Endothelial cell of umbilical vein (primary cell): ENCODE results near the gene POLR2C. TPM values are rescaled to one million over a fixed set of nuclear protein-coding genes. Genes with fewer than 3 reads are reported as not detected.

Experiments
- BruUV-seq: library from RNA; stranded (reverse); fragments of 400-500 nt; replicated peaks from 2 replicates; lab custom pipeline; 2021; lab: Mats Ljungman, UMichigan
- CTCF ChIA-PET: fragments of 300-600, 350-600 bp; sonication (Branson Sonifier 250); formaldehyde crosslinking; loops from one replicate; lab custom pipeline; 2021; ENCODE audit warnings: antibody characterized with exemption, inconsistent platforms; lab: Charles Lee
- POLR2A ChIA-PET: fragments of 300-600, 350-600 bp; sonication (Branson Sonifier 250); formaldehyde crosslinking; loops from one replicate; lab custom pipeline; 2021; ENCODE audit warnings: antibody characterized with exemption, inconsistent platforms; lab: Charles Lee
- DNase-seq: peaks from one replicate; pipeline ENCODE4 v3.0.0-alpha.2; 2011; ENCODE audit warnings: low read depth, low spot score
- FAIRE-seq: peaks from 2 replicates; lab custom pipeline; 2011; peaks lifted over from hg19 to GRCh38; lab: Jason Lieb, UNC
- H2AFZ ChIP-seq: 2 replicates; pipeline ENCODE4 v1.6.0; 2012; ENCODE audit warnings: low read depth, low read length, control low read depth, inconsistent platforms
- H3K27ac ChIP-seq: 2 replicates; pipeline ENCODE4 v1.5.1; 2011; ENCODE audit warnings: low read depth, mild to moderate bottlenecking, control low read depth, low read length, moderate library complexity; ENCODE audit not compliant: insufficient read depth
- H3K27me3 ChIP-seq, 2 experiments: 2 replicates each; pipeline versions ENCODE4 v1.6.0 to v1.6.1; 2011; ENCODE audit warnings: low read length in 2 of 2, mixed read lengths in 1 of 2; ENCODE audit not compliant: control insufficient read depth in 2 of 2, insufficient read depth in 2 of 2
- H3K36me3 ChIP-seq, 2 experiments: 2 replicates in 1 of 2; 3 replicates in 1 of 2; pipeline ENCODE4 v1.5.1; 2011; ENCODE audit warnings: low read length in 2 of 2, mild to moderate bottlenecking in 1 of 2, moderate library complexity in 1 of 2; ENCODE audit not compliant: control insufficient read depth in 2 of 2, insufficient read depth in 2 of 2; ENCODE audit errors: extremely low read depth in 1 of 2
- H3K4me1 ChIP-seq: 3 replicates; pipeline ENCODE4 v1.5.1; 2011; ENCODE audit warnings: mild to moderate bottlenecking, low read length; ENCODE audit not compliant: control insufficient read depth, insufficient read depth; ENCODE audit errors: extremely low read depth
- H3K4me2 ChIP-seq: 2 replicates; pipeline ENCODE4 v1.6.1; 2011; ENCODE audit warnings: low read length, control low read depth, mixed read lengths; ENCODE audit not compliant: insufficient read depth
- H3K4me3 ChIP-seq, 3 experiments: fragments of 200-600 bp in 1 of 3; sonication (generic), shearing (Covaris generic) in 1 of 3; replicated peaks in 1 of 3; 2 replicates each; pipeline ENCODE4 v1.5.1; 2011 to 2016; ENCODE audit warnings: control low read depth in 3 of 3, low read length in 3 of 3, mild to moderate bottlenecking in 2 of 3, inconsistent platforms in 1 of 3, low read depth in 1 of 3, moderate library complexity in 1 of 3; ENCODE audit not compliant: insufficient read depth in 1 of 3
- H3K79me2 ChIP-seq: 2 replicates; pipeline ENCODE4 v1.6.0; 2012; ENCODE audit warnings: low read length, inconsistent platforms; ENCODE audit not compliant: control insufficient read depth, insufficient read depth
- H3K9ac ChIP-seq: replicated peaks from 2 replicates; pipeline ENCODE3; 2011; ENCODE audit warnings: low read length, control low read depth; ENCODE audit not compliant: insufficient read depth; ENCODE audit errors: extremely low read depth
- H3K9me1 ChIP-seq: replicated peaks from 3 replicates; pipeline ENCODE4 v1.6.0; 2011; ENCODE audit warnings: mild to moderate bottlenecking, low read length; ENCODE audit not compliant: control insufficient read depth, insufficient read depth; ENCODE audit errors: extremely low read depth
- H3K9me3 ChIP-seq: replicated peaks from 2 replicates; pipeline ENCODE4 v1.5.1; 2012; ENCODE audit warnings: low read length, inconsistent platforms; ENCODE audit not compliant: control insufficient read depth, insufficient read depth
- H4K20me1 ChIP-seq: replicated peaks from 2 replicates; pipeline ENCODE3; 2011; ENCODE audit warnings: mild to moderate bottlenecking, low read length; ENCODE audit not compliant: control insufficient read depth, insufficient read depth; ENCODE audit errors: extremely low read depth
- EZH2 ChIP-seq: IDR thresholded peaks from 2 replicates; pipeline ENCODE4 v1.6.1; 2012; ENCODE audit warnings: borderline replicate concordance, low read depth, mild to moderate bottlenecking, moderate library complexity, low read length, inconsistent platforms; ENCODE audit not compliant: severe bottlenecking
- FOS ChIP-seq: IDR thresholded peaks from 2 replicates; pipeline ENCODE4 v1.6.1; 2011; ENCODE audit warnings: mild to moderate bottlenecking, low read length, moderate library complexity, borderline replicate concordance; ENCODE audit not compliant: insufficient read depth
- GATA2 ChIP-seq: IDR thresholded peaks from 2 replicates; pipeline ENCODE4 v1.7.0; 2011; ENCODE audit warnings: low read depth, mild to moderate bottlenecking, moderate library complexity, mixed read lengths, low read length; ENCODE audit not compliant: insufficient read length, insufficient read depth
- JUN ChIP-seq: IDR thresholded peaks from 2 replicates; pipeline ENCODE4 v1.6.1; 2011; ENCODE audit warnings: borderline replicate concordance, low read depth; ENCODE audit not compliant: insufficient read length, insufficient read depth
- MAX ChIP-seq: IDR thresholded peaks from 2 replicates; pipeline ENCODE4 v1.6.1; 2011; ENCODE audit not compliant: insufficient read depth, insufficient read length
- MYC ChIP-seq: IDR thresholded peaks from one replicate; pipeline ENCODE4 v1.6.1; 2011; ENCODE audit warnings: mild to moderate bottlenecking, low read depth, low read length
- POLR2A ChIP-seq: IDR thresholded peaks from 2 replicates; pipeline ENCODE4 v1.6.1; 2012; ENCODE audit warnings: low read depth, mild to moderate bottlenecking, control low read depth, low read length
- POLR2AphosphoS5 ChIP-seq: IDR thresholded peaks from 2 replicates; pipeline ENCODE4 v1.6.1; 2012; ENCODE audit warnings: low read depth, mild to moderate bottlenecking, control low read depth, low read length, moderate library complexity; ENCODE audit not compliant: insufficient read depth
- dilution Hi-C: fragments of 300-500 bp; cut with MboI; formaldehyde crosslinking; loops from one replicate; pipeline ENCODE4 v1.15.0; 2019; ENCODE audit warnings: low sequenced_read_pairs; ENCODE audit not compliant: extremely low pct_ligation_motif_present
- intact Hi-C: fragments of 100-400 bp; cut with micrococcal nuclease; formaldehyde crosslinking; loops from one replicate; pipeline ENCODE4 v1.10.0; 2022
- polyA plus RNA-seq, 4 experiments: library from polyadenylated mRNA; depleted of rRNA in 3 of 4; stranded (reverse) in 3 of 4; unstranded in 1 of 4; fragments of >200 nt; gene quantifications; 2 replicates each; pipeline versions ENCODE4 v1.2.1 to v1.2.3, GENCODE V29; 2011 to 2012; ENCODE audit warnings: missing spikeins in 1 of 4
- total RNA-seq: library from RNA; stranded (reverse); gene quantifications from 2 replicates; pipeline ENCODE4 v1.2.3, GENCODE V29; 2021
- TF ChIP-seq, protein P1 (sequence below), 2 donors: IDR thresholded peaks; 1 replicate in 1 of 2; 2 replicates in 1 of 2; pipeline ENCODE4 v1.5.1; 2011; ENCODE audit warnings: low read length in 2 of 2, mild to moderate bottlenecking in 2 of 2, moderate library complexity in 2 of 2, control low read depth in 1 of 2, inconsistent platforms in 1 of 2, low read depth in 1 of 2; ENCODE audit not compliant: insufficient read depth in 1 of 2; ENCODE audit errors: extremely low read depth in 1 of 2

The POLR2C gene
- total and polyA plus RNA-seq, 2 donors (not counting 3 experiments of a cell fraction or from before 2014, with no cell fraction given), result 65.2 to 129 TPM

GRCh38 chr16:57507136-57508034, 44.9 kb downstream of the POLR2C start:
- Histone ChIP-seq H3K27ac (no peak overlapping the region), H4K20me1 (no peaks in the 10 kb centered on the region), H3K4me2 (no peak overlapping the region), H2AFZ (no peak overlapping the region), H3K36me3 (no peaks in the 10 kb centered on the region), H3K4me1 (no peaks in the 10 kb centered on the region), H3K9me1 (no peaks in the 10 kb centered on the region), H3K27me3 (peaks cover 0 to 6% of the 10 kb centered on the region in 2 experiments), H3K79me2 (no peaks in the 10 kb centered on the region), H3K9ac (no peak overlapping the region), H3K9me3 (no peaks in the 10 kb centered on the region), H3K4me3 (no peak overlapping the region)
- CTCF ChIA-PET, result interaction anchor here (1.4 to 2.4 kb wide), 2 partner anchors 9 to 13 kb away, joined by 4 to 13 read pairs; no protein-coding TSS in a partner anchor
- no TSS peak for BruUV-seq
- FAIRE-seq, result no peak
- DNase-seq, result no peak
- dilution Hi-C loops, result no loop called here
- POLR2A ChIA-PET, result no interaction called here
- TF ChIP-seq POLR2AphosphoS5 (no peak), MYC (no peak), FOS (no peak), GATA2 (no peak), POLR2A (no peak), JUN (no peak), EZH2 (no peak), MAX (no peak)
- TF ChIP-seq, protein P1, sequence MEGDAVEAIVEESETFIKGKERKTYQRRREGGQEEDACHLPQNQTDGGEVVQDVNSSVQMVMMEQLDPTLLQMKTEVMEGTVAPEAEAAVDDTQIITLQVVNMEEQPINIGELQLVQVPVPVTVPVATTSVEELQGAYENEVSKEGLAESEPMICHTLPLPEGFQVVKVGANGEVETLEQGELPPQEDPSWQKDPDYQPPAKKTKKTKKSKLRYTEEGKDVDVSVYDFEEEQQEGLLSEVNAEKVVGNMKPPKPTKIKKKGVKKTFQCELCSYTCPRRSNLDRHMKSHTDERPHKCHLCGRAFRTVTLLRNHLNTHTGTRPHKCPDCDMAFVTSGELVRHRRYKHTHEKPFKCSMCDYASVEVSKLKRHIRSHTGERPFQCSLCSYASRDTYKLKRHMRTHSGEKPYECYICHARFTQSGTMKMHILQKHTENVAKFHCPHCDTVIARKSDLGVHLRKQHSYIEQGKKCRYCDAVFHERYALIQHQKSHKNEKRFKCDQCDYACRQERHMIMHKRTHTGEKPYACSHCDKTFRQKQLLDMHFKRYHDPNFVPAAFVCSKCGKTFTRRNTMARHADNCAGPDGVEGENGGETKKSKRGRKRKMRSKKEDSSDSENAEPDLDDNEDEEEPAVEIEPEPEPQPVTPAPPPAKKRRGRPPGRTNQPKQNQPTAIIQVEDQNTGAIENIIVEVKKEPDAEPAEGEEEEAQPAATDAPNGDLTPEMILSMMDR (IDR thresholded peaks at IDR 0.05; ENCODE audit: extremely low read depth in 1 of 2, insufficient read depth in 1 of 2, low read depth in 1 of 2, low read length in 2 of 2), result no peak
- intact Hi-C loops, result no loop called here
